ENCODE results near the gene ULK3. TPM values are rescaled to one million over a fixed set of nuclear protein-coding genes. Genes with fewer than 3 reads are reported as not detected.

Gene ULK3
- total and polyA plus RNA-seq, 10 of the 15 experiments (the other 5 are each of a cell fraction or from before 2014, with no cell fraction given), result 0.64 to 38.8 (median 27.1) TPM

DNA sequence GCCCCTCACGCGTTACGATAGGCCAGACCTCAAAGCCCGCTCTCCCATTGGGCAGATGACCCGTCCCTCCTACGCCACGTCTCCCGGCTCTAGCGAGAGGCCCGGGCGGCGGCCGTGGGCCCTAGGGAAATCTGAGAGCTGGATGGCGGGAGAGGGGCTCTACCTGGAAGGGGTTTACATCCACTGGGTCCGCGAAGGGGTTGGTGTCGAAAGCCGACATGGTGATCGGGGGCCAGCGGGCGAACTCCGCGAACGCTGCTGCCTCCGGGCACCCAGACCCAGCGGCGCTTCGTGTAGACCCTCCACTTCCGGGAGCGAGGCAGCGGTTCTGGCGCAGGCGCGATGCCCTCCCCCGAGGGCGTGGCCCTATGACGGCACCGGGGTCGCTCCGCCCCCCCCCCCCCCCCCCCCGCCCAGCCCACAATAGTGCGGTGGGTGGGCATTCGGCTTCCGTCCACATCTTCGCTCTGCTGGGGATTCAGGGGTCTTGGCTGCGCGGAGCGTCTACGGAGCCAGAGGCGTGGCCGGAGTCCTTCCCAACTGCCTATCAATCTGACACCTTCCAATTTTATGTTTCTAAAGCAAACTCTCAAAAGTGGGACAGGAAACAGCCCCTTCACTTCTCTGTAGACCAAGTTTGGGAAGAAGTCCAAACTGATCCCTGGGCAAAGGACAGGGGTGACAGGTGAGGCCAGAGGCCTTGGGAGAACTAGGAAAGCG, 30.2 kb upstream of the ULK3 start, which contains the start of gene SCAMP2 (continued):
- TF ChIP-seq RELA (IDR thresholded peaks at IDR 0.05; ENCODE audit: borderline replicate concordance, partially characterized antibody) (peak; percentile 85), SMC3 (IDR thresholded peaks at IDR 0.05; ENCODE audit: borderline replicate concordance, low read length) (no peak), SMARCA5 (IDR thresholded peaks at IDR 0.05) (no peak), NFYB (IDR thresholded peaks at IDR 0.05; ENCODE audit: insufficient read depth, low read depth, low read length) (peak; percentile 85), BCL11A (IDR thresholded peaks at IDR 0.05; ENCODE audit: low read depth, low read length) (no peak), FOXK2 (IDR thresholded peaks at IDR 0.05) (no peak), SUPT20H (IDR thresholded peaks at IDR 0.05; ENCODE audit: borderline replicate concordance, control insufficient read depth, low read depth, low read length) (no peak), KDM1A (IDR thresholded peaks at IDR 0.05; ENCODE audit: borderline replicate concordance) (no peak), ASH2L (IDR thresholded peaks at IDR 0.05; ENCODE audit: borderline replicate concordance, low read depth) (0 out of 2 replicates have a peak, but pooled peaks have one; percentile 39), ZNF622 (IDR thresholded peaks at IDR 0.05) (no peak), STAT1 (conservative IDR thresholded peaks at IDR 0.05) (peak; percentile 84; the same call in 1 of the 2 replicates), MTA3 (IDR thresholded peaks at IDR 0.05; ENCODE audit: borderline replicate concordance, low read length) (no peak), HCFC1 (IDR thresholded peaks at IDR 0.05; ENCODE audit: low read length) (0 out of 2 replicates have a peak, but pooled peaks have one; percentile 30), CREM (IDR thresholded peaks at IDR 0.05; ENCODE audit: low read depth) (peak; percentile 79; the same call in 1 of the 2 replicates), FOS (IDR thresholded peaks at IDR 0.05; ENCODE audit: borderline replicate concordance, extremely low read depth, insufficient read length) (peak; percentile 41), DPF2 (IDR thresholded peaks at IDR 0.05) (peak; percentile 97), TARDBP (IDR thresholded peaks at IDR 0.05; ENCODE audit: borderline replicate concordance) (no peak), RB1 (IDR thresholded peaks at IDR 0.05; ENCODE audit: borderline replicate concordance) (peak; percentile 67; the same call in 1 of the 2 replicates)
- TF ChIP-seq, protein P1, sequence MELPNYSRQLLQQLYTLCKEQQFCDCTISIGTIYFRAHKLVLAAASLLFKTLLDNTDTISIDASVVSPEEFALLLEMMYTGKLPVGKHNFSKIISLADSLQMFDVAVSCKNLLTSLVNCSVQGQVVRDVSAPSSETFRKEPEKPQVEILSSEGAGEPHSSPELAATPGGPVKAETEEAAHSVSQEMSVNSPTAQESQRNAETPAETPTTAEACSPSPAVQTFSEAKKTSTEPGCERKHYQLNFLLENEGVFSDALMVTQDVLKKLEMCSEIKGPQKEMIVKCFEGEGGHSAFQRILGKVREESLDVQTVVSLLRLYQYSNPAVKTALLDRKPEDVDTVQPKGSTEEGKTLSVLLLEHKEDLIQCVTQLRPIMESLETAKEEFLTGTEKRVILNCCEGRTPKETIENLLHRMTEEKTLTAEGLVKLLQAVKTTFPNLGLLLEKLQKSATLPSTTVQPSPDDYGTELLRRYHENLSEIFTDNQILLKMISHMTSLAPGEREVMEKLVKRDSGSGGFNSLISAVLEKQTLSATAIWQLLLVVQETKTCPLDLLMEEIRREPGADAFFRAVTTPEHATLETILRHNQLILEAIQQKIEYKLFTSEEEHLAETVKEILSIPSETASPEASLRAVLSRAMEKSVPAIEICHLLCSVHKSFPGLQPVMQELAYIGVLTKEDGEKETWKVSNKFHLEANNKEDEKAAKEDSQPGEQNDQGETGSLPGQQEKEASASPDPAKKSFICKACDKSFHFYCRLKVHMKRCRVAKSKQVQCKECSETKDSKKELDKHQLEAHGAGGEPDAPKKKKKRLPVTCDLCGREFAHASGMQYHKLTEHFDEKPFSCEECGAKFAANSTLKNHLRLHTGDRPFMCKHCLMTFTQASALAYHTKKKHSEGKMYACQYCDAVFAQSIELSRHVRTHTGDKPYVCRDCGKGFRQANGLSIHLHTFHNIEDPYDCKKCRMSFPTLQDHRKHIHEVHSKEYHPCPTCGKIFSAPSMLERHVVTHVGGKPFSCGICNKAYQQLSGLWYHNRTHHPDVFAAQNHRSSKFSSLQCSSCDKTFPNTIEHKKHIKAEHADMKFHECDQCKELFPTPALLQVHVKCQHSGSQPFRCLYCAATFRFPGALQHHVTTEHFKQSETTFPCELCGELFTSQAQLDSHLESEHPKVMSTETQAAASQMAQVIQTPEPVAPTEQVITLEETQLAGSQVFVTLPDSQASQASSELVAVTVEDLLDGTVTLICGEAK (IDR thresholded peaks at IDR 0.05; ENCODE audit: borderline replicate concordance), result peak; percentile 77; the same call in 1 of the 2 replicates
- TF ChIP-seq, protein P2, sequence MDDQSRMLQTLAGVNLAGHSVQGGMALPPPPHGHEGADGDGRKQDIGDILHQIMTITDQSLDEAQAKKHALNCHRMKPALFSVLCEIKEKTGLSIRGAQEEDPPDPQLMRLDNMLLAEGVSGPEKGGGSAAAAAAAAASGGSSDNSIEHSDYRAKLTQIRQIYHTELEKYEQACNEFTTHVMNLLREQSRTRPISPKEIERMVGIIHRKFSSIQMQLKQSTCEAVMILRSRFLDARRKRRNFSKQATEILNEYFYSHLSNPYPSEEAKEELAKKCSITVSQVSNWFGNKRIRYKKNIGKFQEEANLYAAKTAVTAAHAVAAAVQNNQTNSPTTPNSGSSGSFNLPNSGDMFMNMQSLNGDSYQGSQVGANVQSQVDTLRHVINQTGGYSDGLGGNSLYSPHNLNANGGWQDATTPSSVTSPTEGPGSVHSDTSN (IDR thresholded peaks at IDR 0.05; ENCODE audit: insufficient replicate concordance, low read depth, low read length), result peak; percentile 99
- TF ChIP-seq, protein P3, sequence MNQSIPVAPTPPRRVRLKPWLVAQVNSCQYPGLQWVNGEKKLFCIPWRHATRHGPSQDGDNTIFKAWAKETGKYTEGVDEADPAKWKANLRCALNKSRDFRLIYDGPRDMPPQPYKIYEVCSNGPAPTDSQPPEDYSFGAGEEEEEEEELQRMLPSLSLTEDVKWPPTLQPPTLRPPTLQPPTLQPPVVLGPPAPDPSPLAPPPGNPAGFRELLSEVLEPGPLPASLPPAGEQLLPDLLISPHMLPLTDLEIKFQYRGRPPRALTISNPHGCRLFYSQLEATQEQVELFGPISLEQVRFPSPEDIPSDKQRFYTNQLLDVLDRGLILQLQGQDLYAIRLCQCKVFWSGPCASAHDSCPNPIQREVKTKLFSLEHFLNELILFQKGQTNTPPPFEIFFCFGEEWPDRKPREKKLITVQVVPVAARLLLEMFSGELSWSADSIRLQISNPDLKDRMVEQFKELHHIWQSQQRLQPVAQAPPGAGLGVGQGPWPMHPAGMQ (IDR thresholded peaks at IDR 0.05; ENCODE audit: borderline replicate concordance), result no peak
- TF ChIP-seq, protein P4, sequence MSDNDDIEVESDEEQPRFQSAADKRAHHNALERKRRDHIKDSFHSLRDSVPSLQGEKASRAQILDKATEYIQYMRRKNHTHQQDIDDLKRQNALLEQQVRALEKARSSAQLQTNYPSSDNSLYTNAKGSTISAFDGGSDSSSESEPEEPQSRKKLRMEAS (IDR thresholded peaks at IDR 0.05; ENCODE audit: low read depth, low read length), result peak; percentile 21; the same call in 1 of the 2 replicates
- TF ChIP-seq, protein P5, sequence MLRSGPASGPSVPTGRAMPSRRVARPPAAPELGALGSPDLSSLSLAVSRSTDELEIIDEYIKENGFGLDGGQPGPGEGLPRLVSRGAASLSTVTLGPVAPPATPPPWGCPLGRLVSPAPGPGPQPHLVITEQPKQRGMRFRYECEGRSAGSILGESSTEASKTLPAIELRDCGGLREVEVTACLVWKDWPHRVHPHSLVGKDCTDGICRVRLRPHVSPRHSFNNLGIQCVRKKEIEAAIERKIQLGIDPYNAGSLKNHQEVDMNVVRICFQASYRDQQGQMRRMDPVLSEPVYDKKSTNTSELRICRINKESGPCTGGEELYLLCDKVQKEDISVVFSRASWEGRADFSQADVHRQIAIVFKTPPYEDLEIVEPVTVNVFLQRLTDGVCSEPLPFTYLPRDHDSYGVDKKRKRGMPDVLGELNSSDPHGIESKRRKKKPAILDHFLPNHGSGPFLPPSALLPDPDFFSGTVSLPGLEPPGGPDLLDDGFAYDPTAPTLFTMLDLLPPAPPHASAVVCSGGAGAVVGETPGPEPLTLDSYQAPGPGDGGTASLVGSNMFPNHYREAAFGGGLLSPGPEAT (IDR thresholded peaks at IDR 0.05; ENCODE audit: low read depth), result peak; percentile 97

Data from GM12878 (cell line).